ENCODE data around the gene RAD51B.

DNA sequence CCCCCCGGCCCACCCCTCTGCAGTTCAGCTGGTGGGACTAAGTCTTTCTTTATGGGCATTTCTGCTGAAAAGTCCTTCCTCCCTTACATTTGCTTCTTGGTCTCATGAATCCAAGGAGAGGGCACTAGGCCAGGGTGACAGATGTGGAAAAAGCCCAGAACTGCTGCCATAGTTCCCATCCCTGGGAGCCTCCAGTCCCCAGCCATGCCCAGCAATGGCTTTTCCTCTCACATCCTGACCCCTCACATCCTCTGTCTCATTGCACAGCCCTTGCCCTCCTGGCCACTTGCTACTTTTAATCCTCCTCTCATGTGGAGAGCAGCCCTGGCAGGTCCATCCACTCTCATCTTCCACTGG, 850.8 kb downstream of the RAD51B start:
- TF ChIP-seq CTCF (IDR thresholded peaks at IDR 0.05) = no peak
- TF ChIP-seq EP300 (IDR thresholded peaks at IDR 0.05) = no peak
- TF ChIP-seq POLR2A (IDR thresholded peaks at IDR 0.05) = no peak
